AG08396 (cell line): ENCODE measurements around the gene PCLO.

Experiments used
- DNase-seq: peaks from one replicate; pipeline ENCODE4 v3.0.0; 2012; ENCODE audit warnings: low spot score, mixed read lengths

PCLO gene

GRCh38 chr7:82839063-82839462 lies 323.6 kb downstream of the PCLO start:
- DNase-seq = no peak

GRCh38 chr7:82838314-82838713 lies 324.4 kb downstream of the PCLO start:
- no peak for DNase-seq

GRCh38 chr7:82823073-82823472 lies 339.6 kb downstream of the PCLO start:
- DNase-seq = no peak

- no peak for DNase-seq
These were observed 341.6 kb downstream of the PCLO start for GRCh38 chr7:82821037-82821436.

- no peak for DNase-seq
These were observed 344.5 kb downstream of the PCLO start for GRCh38 chr7:82818171-82818570.

GRCh38 chr7:82816272-82816671 lies 346.4 kb downstream of the PCLO start:
- no peak for DNase-seq

GRCh38 chr7:82810558-82811259 lies 352.0 kb downstream of the PCLO start:
- peak; percentile 58 for DNase-seq

- DNase-seq = no peak
These were observed 354.1 kb downstream of the PCLO start for GRCh38 chr7:82808633-82809032.

- peak; percentile 58 for DNase-seq
These were observed 357.1 kb downstream of the PCLO start for GRCh38 chr7:82805527-82805960.

GRCh38 chr7:82803411-82803810 lies 359.3 kb downstream of the PCLO start:
- no peak for DNase-seq

GRCh38 chr7:82789883-82790609 lies 372.6 kb downstream of the PCLO start:
- DNase-seq = no peak

GRCh38 chr7:82778021-82778420 lies 384.7 kb downstream of the PCLO start:
- DNase-seq = no peak

- DNase-seq = no peak
These were observed 399.8 kb downstream of the PCLO start for GRCh38 chr7:82762880-82763279.

- DNase-seq = no peak
These were observed 401.9 kb downstream of the PCLO start for GRCh38 chr7:82760831-82761230.

GRCh38 chr7:82760074-82760473 lies 402.6 kb downstream of the PCLO start:
- DNase-seq = no peak

- peak; percentile 17 for DNase-seq
These were observed 406.8 kb downstream of the PCLO start for GRCh38 chr7:82755705-82756551.

GRCh38 chr7:82750007-82750406 lies 412.7 kb downstream of the PCLO start:
- no peak for DNase-seq

GRCh38 chr7:82745820-82746219 lies 416.9 kb downstream of the PCLO start:
- no peak for DNase-seq

- peak; percentile 17 for DNase-seq
These were observed 417.6 kb downstream of the PCLO start for GRCh38 chr7:82745117-82745516.

GRCh38 chr7:82742163-82742562 lies 420.5 kb downstream of the PCLO start:
- no peak for DNase-seq

- DNase-seq = no peak
These were observed 421.2 kb downstream of the PCLO start for GRCh38 chr7:82741493-82741892.

- DNase-seq = peak; percentile 29
These were observed 422.3 kb downstream of the PCLO start for GRCh38 chr7:82740246-82740848.
